Fibroblast of pulmonary artery (primary cell): ENCODE results near the gene TMEM184B.

Experiments used
- DNase-seq: peaks from one replicate; pipeline ENCODE4 v3.0.0-alpha.2; 2010; ENCODE audit warnings: low read depth
- H3K4me3 ChIP-seq: replicated peaks from 2 replicates; pipeline ENCODE4 v1.5.1; 2011; ENCODE audit warnings: low read depth, mild to moderate bottlenecking, control low read depth, low read length, moderate library complexity
- TF ChIP-seq, protein P1 (sequence below): IDR thresholded peaks from 2 replicates; pipeline ENCODE4 v1.5.1; 2011; ENCODE audit warnings: mild to moderate bottlenecking, control low read depth, low read length, inconsistent platforms; ENCODE audit errors: missing control alignments

The TMEM184B gene

GRCh38 chr22:38295863-38296262, 23.1 kb upstream of the TMEM184B start:
- H3K4me3 ChIP-seq, result no peak overlapping the region
- TF ChIP-seq, protein P1, sequence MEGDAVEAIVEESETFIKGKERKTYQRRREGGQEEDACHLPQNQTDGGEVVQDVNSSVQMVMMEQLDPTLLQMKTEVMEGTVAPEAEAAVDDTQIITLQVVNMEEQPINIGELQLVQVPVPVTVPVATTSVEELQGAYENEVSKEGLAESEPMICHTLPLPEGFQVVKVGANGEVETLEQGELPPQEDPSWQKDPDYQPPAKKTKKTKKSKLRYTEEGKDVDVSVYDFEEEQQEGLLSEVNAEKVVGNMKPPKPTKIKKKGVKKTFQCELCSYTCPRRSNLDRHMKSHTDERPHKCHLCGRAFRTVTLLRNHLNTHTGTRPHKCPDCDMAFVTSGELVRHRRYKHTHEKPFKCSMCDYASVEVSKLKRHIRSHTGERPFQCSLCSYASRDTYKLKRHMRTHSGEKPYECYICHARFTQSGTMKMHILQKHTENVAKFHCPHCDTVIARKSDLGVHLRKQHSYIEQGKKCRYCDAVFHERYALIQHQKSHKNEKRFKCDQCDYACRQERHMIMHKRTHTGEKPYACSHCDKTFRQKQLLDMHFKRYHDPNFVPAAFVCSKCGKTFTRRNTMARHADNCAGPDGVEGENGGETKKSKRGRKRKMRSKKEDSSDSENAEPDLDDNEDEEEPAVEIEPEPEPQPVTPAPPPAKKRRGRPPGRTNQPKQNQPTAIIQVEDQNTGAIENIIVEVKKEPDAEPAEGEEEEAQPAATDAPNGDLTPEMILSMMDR, result no peak

GRCh38 chr22:38295339-38295738, 22.5 kb upstream of the TMEM184B start:
- TF ChIP-seq, protein P1, result no peak
- no peak overlapping the region for H3K4me3 ChIP-seq
- DNase-seq, result no peak

More at GRCh38 chr22:38295863-38296262, 23.1 kb upstream of the TMEM184B start:
- DNase-seq, result no peak

GRCh38 chr22:38294193-38294592, 21.4 kb upstream of the TMEM184B start:
- DNase-seq, result no peak
- H3K4me3 ChIP-seq, result no peak overlapping the region
- TF ChIP-seq, protein P1, result no peak

DNA sequence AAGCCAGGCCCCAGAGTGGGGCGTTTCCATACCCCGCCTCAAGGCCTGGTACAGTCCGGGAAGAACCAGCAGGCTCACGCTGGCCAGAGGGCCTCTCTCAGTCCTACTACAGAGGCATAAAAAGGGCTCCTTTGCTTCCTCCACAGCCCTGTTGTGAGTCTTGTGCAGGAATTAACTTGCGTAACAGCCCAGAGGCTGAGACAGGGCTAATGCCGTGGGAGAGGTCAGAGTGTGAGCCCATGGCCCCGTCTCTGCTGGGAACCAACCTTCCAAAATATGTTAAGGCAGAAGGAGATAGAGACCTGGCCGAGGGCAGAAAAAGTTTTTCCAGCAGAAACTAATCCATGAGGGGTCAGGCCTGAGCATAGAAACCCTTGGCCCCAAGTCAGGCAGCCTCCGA, 19.9 kb upstream of the TMEM184B start:
- DNase-seq, result peak; percentile 75
- TF ChIP-seq, protein P1, result no peak
- no peak overlapping the region for H3K4me3 ChIP-seq

DNA sequence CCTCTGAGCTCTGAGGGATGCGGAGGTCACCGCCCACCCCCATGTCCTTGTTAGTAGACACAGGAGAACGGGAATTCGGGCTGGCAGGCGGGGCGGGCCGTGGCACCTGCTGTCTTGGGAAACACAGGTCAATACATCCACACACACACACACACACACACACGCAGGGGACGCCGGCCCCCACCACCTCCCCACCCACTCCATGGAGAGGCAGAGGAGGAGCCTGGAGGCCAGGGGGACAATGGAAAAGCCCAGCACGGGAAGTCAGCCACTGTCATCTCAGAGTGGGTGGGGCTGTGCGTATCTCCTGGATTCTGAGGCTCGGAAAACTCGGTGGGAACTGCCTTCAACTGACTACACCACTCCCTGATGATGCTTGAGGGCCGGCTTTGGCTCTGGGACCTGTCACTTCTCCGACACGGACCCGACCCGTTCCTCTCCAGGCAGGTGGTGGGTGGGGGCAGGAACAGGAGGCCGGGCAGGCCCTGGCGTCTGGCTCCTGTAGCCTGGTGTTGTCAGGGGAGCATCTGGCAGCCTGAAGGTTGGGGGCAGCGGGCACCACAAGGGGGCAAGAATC, 18.5 kb upstream of the TMEM184B start:
- DNase-seq, result no peak
- H3K4me3 ChIP-seq, result no peak overlapping the region
- TF ChIP-seq, protein P1, result no peak

DNA sequence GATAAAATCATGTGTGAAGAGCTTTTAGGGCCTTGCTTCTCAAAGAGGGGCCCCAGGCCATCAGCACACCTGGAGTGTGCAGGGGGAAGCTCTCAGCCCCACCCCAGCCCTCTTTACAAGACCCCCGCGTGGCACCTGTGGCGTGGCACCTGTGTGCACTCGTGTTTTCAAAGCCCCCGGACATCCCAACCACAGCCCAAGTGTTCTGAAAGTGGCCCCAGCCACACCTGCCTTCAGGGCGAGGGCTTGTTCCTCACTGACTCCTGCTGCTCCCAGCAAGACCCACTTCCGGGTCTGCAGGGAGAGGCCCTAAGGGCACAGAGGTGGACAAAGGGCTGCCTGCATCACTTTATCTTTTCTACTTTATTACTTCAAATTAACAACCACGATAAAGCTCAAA, 17.5 kb upstream of the TMEM184B start:
- no peak for DNase-seq
- TF ChIP-seq, protein P1, result no peak
- no peak overlapping the region for H3K4me3 ChIP-seq

- TF ChIP-seq, protein P1, result no peak
- no peak overlapping the region for H3K4me3 ChIP-seq
- DNase-seq, result no peak
Measured at GRCh38 chr22:38289583-38290082, 16.8 kb upstream of the TMEM184B start.
